Loucy (cell line): Measurements from ENCODE around the gene TDRD3.

Experiments used
- EZH2phosphoT487 ChIP-seq: fragments of 200-600 bp; IDR thresholded peaks from 2 replicates; pipeline ENCODE4 v1.6.1; 2018; ENCODE audit warnings: antibody characterized with exemption, mild to moderate bottlenecking, moderate library complexity, borderline replicate concordance
- TF ChIP-seq, protein P1 (sequence below): fragments of 200-600 bp; sonication (generic); conservative IDR thresholded peaks from 2 replicates; pipeline ENCODE4 v1.5.1; 2014; ENCODE audit warnings: mild to moderate bottlenecking, antibody characterized with exemption, low read length

DNA sequence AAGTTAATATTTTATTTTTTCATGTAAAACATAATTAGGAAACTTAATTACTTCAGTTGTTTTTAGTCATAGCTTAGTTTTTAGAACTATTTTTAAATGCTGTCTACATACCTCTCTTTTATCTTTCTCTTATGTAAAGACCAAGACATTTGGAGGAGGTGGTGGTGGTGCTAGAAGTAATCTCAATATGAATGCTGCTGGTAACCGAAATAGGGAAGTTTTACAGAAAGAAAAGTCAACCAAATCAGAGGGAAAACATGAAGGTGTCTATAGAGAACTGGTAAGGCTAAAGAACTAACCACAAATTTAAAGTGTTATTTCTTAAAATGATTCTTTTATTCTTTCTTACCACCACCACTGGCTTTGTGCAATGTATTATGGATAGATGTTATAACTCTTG lies 97.3 kb downstream of the TDRD3 start:
- TF ChIP-seq, protein P1, sequence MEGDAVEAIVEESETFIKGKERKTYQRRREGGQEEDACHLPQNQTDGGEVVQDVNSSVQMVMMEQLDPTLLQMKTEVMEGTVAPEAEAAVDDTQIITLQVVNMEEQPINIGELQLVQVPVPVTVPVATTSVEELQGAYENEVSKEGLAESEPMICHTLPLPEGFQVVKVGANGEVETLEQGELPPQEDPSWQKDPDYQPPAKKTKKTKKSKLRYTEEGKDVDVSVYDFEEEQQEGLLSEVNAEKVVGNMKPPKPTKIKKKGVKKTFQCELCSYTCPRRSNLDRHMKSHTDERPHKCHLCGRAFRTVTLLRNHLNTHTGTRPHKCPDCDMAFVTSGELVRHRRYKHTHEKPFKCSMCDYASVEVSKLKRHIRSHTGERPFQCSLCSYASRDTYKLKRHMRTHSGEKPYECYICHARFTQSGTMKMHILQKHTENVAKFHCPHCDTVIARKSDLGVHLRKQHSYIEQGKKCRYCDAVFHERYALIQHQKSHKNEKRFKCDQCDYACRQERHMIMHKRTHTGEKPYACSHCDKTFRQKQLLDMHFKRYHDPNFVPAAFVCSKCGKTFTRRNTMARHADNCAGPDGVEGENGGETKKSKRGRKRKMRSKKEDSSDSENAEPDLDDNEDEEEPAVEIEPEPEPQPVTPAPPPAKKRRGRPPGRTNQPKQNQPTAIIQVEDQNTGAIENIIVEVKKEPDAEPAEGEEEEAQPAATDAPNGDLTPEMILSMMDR, result no peak
- TF ChIP-seq EZH2phosphoT487, result no peak
